Left ventricle myocardium inferior (tissue), 1 donor: ENCODE results near the gene CEACAM5. TPM values are rescaled to one million over a fixed set of nuclear protein-coding genes. Genes with fewer than 3 reads are reported as not detected.

Experiments
- DNase-seq: peaks from one replicate; pipeline ENCODE4 v3.0.0-alpha.2; 2020
- H3K27ac ChIP-seq: fragments of 200-600 bp; replicated peaks from 2 replicates; pipeline ENCODE4 v1.8.0; 2021
- H3K27me3 ChIP-seq: fragments of 200-600 bp; 2 replicates; pipeline ENCODE4 v1.8.0; 2021; ENCODE audit warnings: low read depth
- H3K36me3 ChIP-seq: fragments of 200-600 bp; 2 replicates; pipeline ENCODE4 v1.8.0; 2021
- H3K4me1 ChIP-seq: fragments of 200-600 bp; 2 replicates; pipeline ENCODE4 v1.8.0; 2021
- H3K4me3 ChIP-seq: fragments of 200-600 bp; 2 replicates; pipeline ENCODE4 v1.8.0; 2021; ENCODE audit warnings: mild to moderate bottlenecking, moderate library complexity
- H3K9me3 ChIP-seq: fragments of 200-600 bp; replicated peaks from 2 replicates; pipeline ENCODE4 v1.8.0; 2021
- CTCF ChIP-seq: fragments of 200-600 bp; IDR thresholded peaks from 2 replicates; pipeline ENCODE4 v1.8.0; 2021; ENCODE audit warnings: antibody characterized with exemption, mild to moderate bottlenecking, borderline replicate concordance
- intact Hi-C: fragments of 100-400 bp; cut with micrococcal nuclease; formaldehyde crosslinking; loops from one replicate; pipeline ENCODE4 v1.11.0; 2022
- total RNA-seq: library from RNA; stranded (reverse); fragmentation: NEBNext Ultra II Directional; extraction: Animal tissue kit (Norgen Biotek cat#: 25700); gene quantifications from one replicate; pipeline ENCODE4 v1.2.1, GENCODE V29; 2021
- donor health status: DM: no; HTN: yes; CAD: no; lungs with severe emphysema.

The CEACAM5 gene
- total RNA-seq, 1 donor from 2014 or later: 0.19 TPM

GRCh38 chr19:41691268-41691970, 17.0 kb upstream of the CEACAM5 start:
- intact Hi-C loops: no loop called here
- DNase-seq: no peak
- Histone ChIP-seq H3K4me3 (no peak overlapping the region), H3K9me3 (peaks cover 27% of the 10 kb centered on the region), H3K27ac (no peak overlapping the region), H3K4me1 (no peaks in the 10 kb centered on the region), H3K27me3 (peaks cover 90% of the 10 kb centered on the region), H3K36me3 (no peaks in the 10 kb centered on the region)
- peak; percentile 29 for TF ChIP-seq CTCF

GRCh38 chr19:41694196-41694595, 14.2 kb upstream of the CEACAM5 start:
- Histone ChIP-seq H3K9me3 (peaks cover 27% of the 10 kb centered on the region), H3K27me3 (peaks cover 84% of the 10 kb centered on the region), H3K27ac (no peak overlapping the region), H3K36me3 (no peaks in the 10 kb centered on the region), H3K4me1 (no peaks in the 10 kb centered on the region), H3K4me3 (no peak overlapping the region)
- no peak for TF ChIP-seq CTCF
- no peak for DNase-seq
- intact Hi-C loops: no loop called here

GRCh38 chr19:41694831-41695635, 13.4 kb upstream of the CEACAM5 start:
- H3K4me3 ChIP-seq: no peak overlapping the region
- no peak overlapping the region for H3K27ac ChIP-seq
- peaks cover 83% of the 10 kb centered on the region for H3K27me3 ChIP-seq
- no peak for TF ChIP-seq CTCF
- no peaks in the 10 kb centered on the region for H3K36me3 ChIP-seq
- peaks cover 27% of the 10 kb centered on the region for H3K9me3 ChIP-seq
- no peaks in the 10 kb centered on the region for H3K4me1 ChIP-seq
- no peak for DNase-seq
- intact Hi-C loops: no loop called here

- no peak for TF ChIP-seq CTCF
- peaks cover 83% of the 10 kb centered on the region for H3K27me3 ChIP-seq
- no peak overlapping the region for H3K4me3 ChIP-seq
- no peak for DNase-seq
- H3K36me3 ChIP-seq: no peaks in the 10 kb centered on the region
- H3K9me3 ChIP-seq: peaks cover 27% of the 10 kb centered on the region
- H3K4me1 ChIP-seq: no peaks in the 10 kb centered on the region
- no peak overlapping the region for H3K27ac ChIP-seq
- intact Hi-C loops: no loop called here
Measured at GRCh38 chr19:41695745-41696144, 12.7 kb upstream of the CEACAM5 start.

GRCh38 chr19:41696402-41697197, 11.8 kb upstream of the CEACAM5 start:
- Histone ChIP-seq H3K27ac (no peak overlapping the region), H3K9me3 (peaks cover 25% of the 10 kb centered on the region), H3K4me3 (no peak overlapping the region), H3K4me1 (no peaks in the 10 kb centered on the region), H3K27me3 (peaks cover 83% of the 10 kb centered on the region), H3K36me3 (no peaks in the 10 kb centered on the region)
- intact Hi-C loops: no loop called here
- DNase-seq: no peak
- no peak for TF ChIP-seq CTCF
